K562 (cell line): ENCODE data around the gene SLCO3A1. TPM values are rescaled to one million over a fixed set of nuclear protein-coding genes. Genes with fewer than 3 reads are reported as not detected.

Experiments
- ATAC-seq: fragments of 200-7000 bp; cut with Tn5 transposase; 3 replicates; pipeline ENCODE4 v1.9.1; 2020; ENCODE audit warnings: moderate library complexity
- BruUV-seq: library from RNA; stranded (reverse); fragments of 400-500 nt; replicated peaks from 2 replicates; lab custom pipeline; 2021; lab: Mats Ljungman, UMichigan
- CTCF ChIA-PET: fragments of 300-600 bp; formaldehyde crosslinking; extraction: SDS; loops from one replicate; lab custom pipeline; 2021; ENCODE audit warnings: low intra/inter-chr PET ratio; lab: Yijun Ruan, JAX
- POLR2A ChIA-PET: fragments of 300-600, 350-650 bp; sonication (Branson Sonifier 250); formaldehyde crosslinking; extraction: SDS; loops from one replicate; lab custom pipeline; 2021; ENCODE audit warnings: antibody characterized with exemption, inconsistent platforms; lab: Yijun Ruan, JAX
- DNase-seq, 4 experiments: peaks; one replicate each; pipeline versions ENCODE4 v3.0.0 to v3.0.0-alpha.2; 2011 to 2018; ENCODE audit warnings: low spot score in 3 of 4, mixed read lengths in 3 of 4; ENCODE audit errors: extremely low read depth in 1 of 4
- FAIRE-seq: peaks from 2 replicates; lab custom pipeline; 2011; peaks lifted over from hg19 to GRCh38; lab: Jason Lieb, UNC
- H2AFZ ChIP-seq: 2 replicates; pipeline ENCODE4 v1.6.0; 2011; ENCODE audit warnings: low read depth, low read length, control low read depth, inconsistent platforms
- H3K27ac ChIP-seq: fragments of 200-600 bp; 3 replicates; pipeline ENCODE4 v1.8.0; 2011; ENCODE audit warnings: low read depth, mild to moderate bottlenecking, control low read depth, inconsistent platforms, low read length, moderate library complexity, mixed read lengths; ENCODE audit errors: extremely low read depth
- H3K27me3 ChIP-seq, 2 experiments: fragments of 300-600 bp in 1 of 2; 2 replicates in 1 of 2; 3 replicates in 1 of 2; pipeline versions ENCODE4 v1.6.0 to v1.8.0; 2011; ENCODE audit warnings: inconsistent platforms in 2 of 2, low read length in 2 of 2, mild to moderate bottlenecking in 1 of 2, mixed read lengths in 1 of 2, moderate library complexity in 1 of 2; ENCODE audit not compliant: control insufficient read depth in 2 of 2, insufficient read depth in 2 of 2
- H3K36me3 ChIP-seq: fragments of 300-600 bp; 3 replicates; pipeline ENCODE4 v1.8.0; 2011; ENCODE audit warnings: mild to moderate bottlenecking, low read length, inconsistent platforms; ENCODE audit not compliant: control insufficient read depth, insufficient read depth
- H3K4me1 ChIP-seq, 2 experiments: fragments of 200-600 bp in 1 of 2; replicated peaks in 1 of 2; 2 replicates in 1 of 2; 3 replicates in 1 of 2; pipeline versions ENCODE4 v1.5.1 to v1.8.0; 2011; ENCODE audit warnings: inconsistent platforms in 2 of 2, low read length in 2 of 2, mild to moderate bottlenecking in 1 of 2, mixed read lengths in 1 of 2, moderate library complexity in 1 of 2; ENCODE audit not compliant: control insufficient read depth in 2 of 2, insufficient read depth in 2 of 2
- H3K4me2 ChIP-seq: 2 replicates; pipeline ENCODE4 v1.6.1; 2011; ENCODE audit warnings: low read length, control low read depth, inconsistent platforms, mixed read lengths; ENCODE audit not compliant: insufficient read depth
- H3K4me3 ChIP-seq: fragments of 200-600 bp; sonication (generic), shearing (Covaris generic); 2 replicates; pipeline ENCODE4 v1.5.1; 2016; ENCODE audit warnings: control low read depth, inconsistent platforms
- H3K79me2 ChIP-seq: fragments of 200-600 bp; 3 replicates; pipeline ENCODE4 v1.8.0; 2011; ENCODE audit warnings: low read length, inconsistent platforms; ENCODE audit not compliant: control insufficient read depth, insufficient read depth
- H3K9ac ChIP-seq, 2 experiments: 2 replicates each; pipeline versions ENCODE4 v1.6.0 to v1.6.1; 2011; ENCODE audit warnings: low read depth in 2 of 2, low read length in 2 of 2, control low read depth in 1 of 2, inconsistent platforms in 1 of 2, mild to moderate bottlenecking in 1 of 2, mixed read lengths in 1 of 2; ENCODE audit not compliant: insufficient read depth in 1 of 2
- H3K9me1 ChIP-seq: one replicate; pipeline ENCODE4 v1.6.0; 2011; ENCODE audit warnings: inconsistent platforms, mild to moderate bottlenecking, low read length, moderate library complexity; ENCODE audit not compliant: control insufficient read depth, insufficient read depth
- H3K9me3 ChIP-seq: replicated peaks from 2 replicates; pipeline ENCODE4 v1.5.1; 2011; ENCODE audit warnings: low read depth, low read length, inconsistent platforms; ENCODE audit not compliant: control insufficient read depth, insufficient read depth
- H4K20me1 ChIP-seq: replicated peaks from 2 replicates; pipeline ENCODE4 v1.6.1; 2011; ENCODE audit warnings: low read length, inconsistent platforms, mixed read lengths; ENCODE audit not compliant: control insufficient read depth, insufficient read depth
- BRD4 ChIP-seq: fragments of 200-600 bp; sonication (generic); IDR thresholded peaks from 2 replicates; pipeline ENCODE4 v1.6.1; 2017; ENCODE audit warnings: inconsistent platforms
- BRD9 ChIP-seq: fragments of 450-650 bp; IDR thresholded peaks from 2 replicates; pipeline ENCODE4 v1.6.1; 2018; ENCODE audit warnings: low read depth; ENCODE audit not compliant: partially characterized antibody
- CXXC5 ChIP-seq: fragments of 250-450 bp; sonication (Bioruptor Pico); IDR thresholded peaks from 2 replicates; pipeline ENCODE4 v1.8.0; 2022; ENCODE audit warnings: inconsistent platforms, mild to moderate bottlenecking, moderate library complexity
- FOXP4 ChIP-seq: sonication (generic); formaldehyde crosslinking; IDR thresholded peaks from 2 replicates; pipeline ENCODE4 v1.8.0; 2022; ENCODE audit warnings: mild to moderate bottlenecking, missing genetic modification reagents, borderline replicate concordance
- IFI16 ChIP-seq: fragments of 250-450 bp; sonication (Bioruptor Pico); IDR thresholded peaks from 2 replicates; pipeline ENCODE4 v2.1.2; 2022; ENCODE audit warnings: mild to moderate bottlenecking, inconsistent platforms
- MYC ChIP-seq, 2 experiments: fragments of 250-450 bp in 1 of 2; sonication (Bioruptor Pico) in 1 of 2; IDR thresholded peaks; 2 replicates each; pipeline versions ENCODE4 v1.5.1 to v1.6.1; 2012 to 2021; ENCODE audit warnings: low read depth in 2 of 2, borderline replicate concordance in 1 of 2, improper control_type of control experiment in 1 of 2, low read length in 1 of 2, mild to moderate bottlenecking in 1 of 2, moderate library complexity in 1 of 2
- PHF8 ChIP-seq: fragments of 200-600 bp; sonication (generic); IDR thresholded peaks from 2 replicates; pipeline ENCODE4 v1.6.1; 2012; ENCODE audit warnings: mixed run types, mild to moderate bottlenecking, inconsistent platforms, low read length, moderate library complexity, borderline replicate concordance
- RBFOX2 ChIP-seq: fragments of 200-400 bp; formaldehyde crosslinking; IDR thresholded peaks from 2 replicates; pipeline ENCODE4 v1.6.1; 2017; ENCODE audit warnings: low read depth, mild to moderate bottlenecking, low read length, moderate library complexity
- RHOXF2B ChIP-seq: fragments of 250-450 bp; sonication (Bioruptor Pico); conservative IDR thresholded peaks from 2 replicates; pipeline ENCODE4 v1.5.1; 2021
- SRSF1 ChIP-seq: fragments of 200-400 bp; formaldehyde crosslinking; IDR thresholded peaks from 2 replicates; pipeline ENCODE4 v1.6.1; 2017; ENCODE audit warnings: mild to moderate bottlenecking, low read depth, low read length, moderate library complexity
- ZBTB33 ChIP-seq: sonication (generic); formaldehyde crosslinking; IDR thresholded peaks from 2 replicates; pipeline ENCODE4 v1.8.1; 2023; ENCODE audit warnings: mild to moderate bottlenecking, missing genetic modification reagents
- ZNF408 ChIP-seq: fragments of 250-450 bp; sonication (Bioruptor Pico); IDR thresholded peaks from 2 replicates; pipeline ENCODE4 v1.4.0; 2020; ENCODE audit warnings: low read depth, mild to moderate bottlenecking, moderate library complexity
- ZNF592 ChIP-seq: fragments of 450-650 bp; IDR thresholded peaks from 2 replicates; pipeline ENCODE4 v1.6.1; 2017; ENCODE audit warnings: antibody characterized with exemption, mild to moderate bottlenecking
- WGBS: fragments of 100-300 bp; shearing (Covaris generic); methylation state at CpG from one replicate; pipeline ENCODE4 v1.1.6; 2016; ENCODE audit warnings: low coverage, mixed read lengths; ENCODE audit not compliant: insufficient coverage; ENCODE audit errors: missing lambda C conversion rate; 5-methylcytosine and 5-hydroxymethylcytosine counted together
- in situ Hi-C: fragments of 300-500 bp; cut with MboI; formaldehyde crosslinking; loops from 4 replicates; pipeline ENCODE4 v1.15.0; 2018; ENCODE audit warnings: inconsistent platforms, mixed read lengths
- intact Hi-C: fragments of 100-400 bp; cut with micrococcal nuclease; formaldehyde crosslinking; loops from 2 replicates; pipeline ENCODE4 v1.14.2; 2022
- polyA plus RNA-seq, 8 experiments: library from polyadenylated mRNA; depleted of rRNA in 4 of 8; stranded (reverse) in 5 of 8; unstranded in 3 of 8; fragments of >200 nt; fragmentation: Nextera tagmentation in 2 of 8; fragmentation: Illumina TruSeq in 1 of 8; extraction: Ambion mirVana in 2 of 8; extraction: Trizol in 1 of 8; gene quantifications; 2 replicates each; pipeline versions ENCODE4 v1.2.1 to v1.2.3, GENCODE V29; 2011 to 2014; ENCODE audit warnings: inconsistent platforms in 1 of 8, missing spikeins in 1 of 8
- total RNA-seq, 7 experiments: library from RNA; depleted of rRNA in 6 of 7; stranded (reverse); fragments of >200 nt in 6 of 7; fragmentation: Illumina TruSeq in 2 of 7; extraction: Trizol in 2 of 7; gene quantifications; 2 replicates each; pipeline versions ENCODE4 v1.2.1 to v1.2.3, GENCODE V29; 2011 to 2021; ENCODE audit warnings: low replicate concordance in 1 of 7

SLCO3A1 gene
- total and polyA plus RNA-seq, 9 of the 15 experiments (the other 6 are each of a cell fraction or from before 2014, with no cell fraction given), result 0.01 to 0.84 (median 0.06) TPM; not detected in 3

- no TSS peak for BruUV-seq
- ChIA-PET CTCF (no interaction called here), POLR2A (no interaction called here)
- no peaks in the 10 kb centered on the region for H3K36me3 ChIP-seq
- no peaks in the 10 kb centered on the region for H4K20me1 ChIP-seq
- H2AFZ ChIP-seq, result no peak overlapping the region
- H3K4me2 ChIP-seq, result no peak overlapping the region
- ATAC-seq (no peak), FAIRE-seq (no peak), DNase-seq (no peak)
- H3K27me3 ChIP-seq, result peaks cover 4 to 21% of the 10 kb centered on the region in 2 experiments; a peak in 4 of 5 replicates
- no peaks in the 10 kb centered on the region for H3K4me1 ChIP-seq
- no peaks in the 10 kb centered on the region for H3K9me3 ChIP-seq
- under 1% methylated on average over 10 of the region's 10 CpGs for WGBS
- no peak overlapping the region for H3K4me3 ChIP-seq
- no peaks in the 10 kb centered on the region for H3K9me1 ChIP-seq
- no peaks in the 10 kb centered on the region for H3K79me2 ChIP-seq
- intact Hi-C loops (no loop called here), in situ Hi-C loops (no loop called here)
- no peak overlapping the region for H3K9ac ChIP-seq
- H3K27ac ChIP-seq, result no peak overlapping the region
- TF ChIP-seq FOXP4 (CRISPR knock-in tag), result no peak
- no peak for TF ChIP-seq CXXC5
- no peak for TF ChIP-seq BRD9
- TF ChIP-seq ZBTB33 (CRISPR knock-in tag), result no peak
- no peak for TF ChIP-seq MYC (IDR thresholded peaks at IDR 0.05; ENCODE audit: low read depth, low read length)
- TF ChIP-seq MYC (CRISPR knock-in tag; IDR thresholded peaks at IDR 0.05; ENCODE audit: borderline replicate concordance, low read depth), result no peak
- TF ChIP-seq ZNF592, result no peak
- no peak for TF ChIP-seq IFI16 (CRISPR knock-in tag)
- TF ChIP-seq RBFOX2, result no peak
- no peak for TF ChIP-seq ZNF408 (CRISPR knock-in tag)
- no peak for TF ChIP-seq PHF8
- no peak for TF ChIP-seq SRSF1
- no peak for TF ChIP-seq BRD4
- TF ChIP-seq RHOXF2B (CRISPR knock-in tag), result no peak
These were observed 304.3 kb downstream of the SLCO3A1 start for GRCh38 chr15:92157666-92158298.
